ENCODE measurements around the gene PLOD1.

DNA sequence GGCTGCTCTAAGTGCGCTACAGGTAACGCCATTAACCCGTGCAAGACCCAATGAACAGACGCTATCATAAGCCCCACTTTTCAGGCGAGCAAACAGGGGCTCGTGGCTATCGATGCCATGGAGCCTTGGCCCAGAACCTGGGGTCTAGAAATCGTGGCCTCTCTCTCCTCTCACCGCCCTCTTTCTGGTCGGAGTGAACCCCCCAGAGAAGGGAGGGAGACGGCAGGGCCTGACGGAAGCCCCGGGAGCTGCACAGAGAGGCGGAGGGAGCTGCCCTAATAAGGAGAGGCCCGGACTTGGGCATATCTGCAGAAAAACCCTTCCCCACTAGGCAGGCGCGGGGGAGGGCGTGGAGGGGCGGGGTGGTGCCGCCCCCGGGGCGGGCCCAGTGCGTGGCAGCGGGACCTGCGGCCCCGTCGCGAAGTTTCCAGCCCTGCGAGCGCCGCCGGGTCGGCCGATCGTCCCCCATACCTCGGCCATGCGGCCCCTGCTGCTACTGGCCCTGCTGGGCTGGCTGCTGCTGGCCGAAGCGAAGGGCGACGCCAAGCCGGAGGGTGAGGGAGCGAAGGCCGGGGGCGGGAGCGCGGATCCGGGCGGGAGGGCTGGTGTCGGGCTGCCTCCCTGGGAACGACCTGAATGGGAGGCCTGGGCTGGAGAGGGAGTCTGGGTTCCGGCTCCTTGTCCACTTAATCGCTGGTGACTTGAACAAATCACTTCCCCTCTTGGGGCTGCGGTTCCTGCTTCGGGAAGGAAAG, at the start of gene PLOD1:
- TF ChIP-seq, protein P1, sequence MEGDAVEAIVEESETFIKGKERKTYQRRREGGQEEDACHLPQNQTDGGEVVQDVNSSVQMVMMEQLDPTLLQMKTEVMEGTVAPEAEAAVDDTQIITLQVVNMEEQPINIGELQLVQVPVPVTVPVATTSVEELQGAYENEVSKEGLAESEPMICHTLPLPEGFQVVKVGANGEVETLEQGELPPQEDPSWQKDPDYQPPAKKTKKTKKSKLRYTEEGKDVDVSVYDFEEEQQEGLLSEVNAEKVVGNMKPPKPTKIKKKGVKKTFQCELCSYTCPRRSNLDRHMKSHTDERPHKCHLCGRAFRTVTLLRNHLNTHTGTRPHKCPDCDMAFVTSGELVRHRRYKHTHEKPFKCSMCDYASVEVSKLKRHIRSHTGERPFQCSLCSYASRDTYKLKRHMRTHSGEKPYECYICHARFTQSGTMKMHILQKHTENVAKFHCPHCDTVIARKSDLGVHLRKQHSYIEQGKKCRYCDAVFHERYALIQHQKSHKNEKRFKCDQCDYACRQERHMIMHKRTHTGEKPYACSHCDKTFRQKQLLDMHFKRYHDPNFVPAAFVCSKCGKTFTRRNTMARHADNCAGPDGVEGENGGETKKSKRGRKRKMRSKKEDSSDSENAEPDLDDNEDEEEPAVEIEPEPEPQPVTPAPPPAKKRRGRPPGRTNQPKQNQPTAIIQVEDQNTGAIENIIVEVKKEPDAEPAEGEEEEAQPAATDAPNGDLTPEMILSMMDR (IDR thresholded peaks at IDR 0.05; ENCODE audit: insufficient read depth, low read length, poor library complexity, severe bottlenecking) = no peak
- TF ChIP-seq EZH2phosphoT487 (conservative IDR thresholded peaks at IDR 0.05; ENCODE audit: low read length) = no peak
